ENCODE data around the gene EIF2D. TPM values are rescaled to one million over a fixed set of nuclear protein-coding genes. Genes with fewer than 3 reads are reported as not detected.

EIF2D gene
- total RNA-seq, 4 donors from 2014 or later, result 38.4 to 55.8 (median 50.4) TPM

DNA sequence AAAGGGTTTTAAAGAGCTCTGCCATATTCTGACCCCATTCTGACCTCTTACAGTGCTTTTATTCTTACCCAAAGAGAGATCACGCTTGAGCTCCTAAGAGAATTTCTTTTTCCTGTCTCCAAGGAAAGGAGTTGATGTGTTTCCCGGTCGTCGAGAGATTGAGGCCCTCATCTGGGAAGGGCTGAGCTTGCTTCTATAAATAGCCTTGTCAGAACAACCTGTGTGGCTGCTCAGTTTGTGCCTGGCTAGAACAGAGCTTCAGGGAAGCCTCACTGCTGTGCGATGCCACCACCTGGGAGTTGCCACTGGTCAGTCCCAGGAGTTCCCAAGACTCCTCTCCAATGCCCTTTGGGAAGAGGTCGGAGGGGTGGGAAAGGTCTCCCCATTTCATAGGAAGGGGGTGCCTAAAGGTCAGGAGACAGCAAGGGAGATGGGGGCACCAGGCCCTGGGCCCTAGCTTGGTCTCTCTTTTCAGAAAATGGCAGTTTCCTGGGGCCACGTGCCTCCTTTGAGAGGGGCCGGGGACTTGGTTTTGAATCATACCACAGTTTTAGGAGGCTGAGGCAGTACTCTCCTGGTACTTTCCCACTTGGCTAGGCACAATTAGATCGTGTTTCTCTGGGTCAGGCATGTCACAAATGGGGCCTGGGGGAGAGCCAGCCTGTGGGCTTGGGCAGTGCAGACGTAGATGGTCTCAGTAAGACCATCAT lies 52.1 kb downstream of the EIF2D start:
- no peak for TF ChIP-seq CTCF (IDR thresholded peaks at IDR 0.05)
- no peak for ATAC-seq (ENCODE audit: low FRiP score)
- no peak for DNase-seq (ENCODE audit: low spot score)

DNA sequence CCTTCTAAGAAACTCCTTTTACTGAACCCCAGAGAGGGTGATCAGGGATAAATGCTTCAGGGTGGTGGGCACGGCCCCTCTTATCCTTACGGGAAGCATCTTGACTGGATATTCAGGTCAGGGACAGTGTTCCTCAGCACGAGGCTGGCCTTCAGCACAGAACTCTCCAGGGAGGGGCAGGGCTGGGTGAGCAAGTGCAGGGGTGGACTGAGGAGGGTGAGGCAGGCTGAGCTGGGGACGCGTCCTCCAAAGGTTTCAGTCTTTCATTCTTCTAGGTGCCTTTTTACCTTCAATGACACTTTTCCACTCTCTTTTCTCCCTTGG lies 52.6 kb downstream of the EIF2D start:
- no peak for TF ChIP-seq CTCF (IDR thresholded peaks at IDR 0.05)
- DNase-seq (ENCODE audit: low spot score) (no peak), ATAC-seq (ENCODE audit: low FRiP score) (no peak)

DNA sequence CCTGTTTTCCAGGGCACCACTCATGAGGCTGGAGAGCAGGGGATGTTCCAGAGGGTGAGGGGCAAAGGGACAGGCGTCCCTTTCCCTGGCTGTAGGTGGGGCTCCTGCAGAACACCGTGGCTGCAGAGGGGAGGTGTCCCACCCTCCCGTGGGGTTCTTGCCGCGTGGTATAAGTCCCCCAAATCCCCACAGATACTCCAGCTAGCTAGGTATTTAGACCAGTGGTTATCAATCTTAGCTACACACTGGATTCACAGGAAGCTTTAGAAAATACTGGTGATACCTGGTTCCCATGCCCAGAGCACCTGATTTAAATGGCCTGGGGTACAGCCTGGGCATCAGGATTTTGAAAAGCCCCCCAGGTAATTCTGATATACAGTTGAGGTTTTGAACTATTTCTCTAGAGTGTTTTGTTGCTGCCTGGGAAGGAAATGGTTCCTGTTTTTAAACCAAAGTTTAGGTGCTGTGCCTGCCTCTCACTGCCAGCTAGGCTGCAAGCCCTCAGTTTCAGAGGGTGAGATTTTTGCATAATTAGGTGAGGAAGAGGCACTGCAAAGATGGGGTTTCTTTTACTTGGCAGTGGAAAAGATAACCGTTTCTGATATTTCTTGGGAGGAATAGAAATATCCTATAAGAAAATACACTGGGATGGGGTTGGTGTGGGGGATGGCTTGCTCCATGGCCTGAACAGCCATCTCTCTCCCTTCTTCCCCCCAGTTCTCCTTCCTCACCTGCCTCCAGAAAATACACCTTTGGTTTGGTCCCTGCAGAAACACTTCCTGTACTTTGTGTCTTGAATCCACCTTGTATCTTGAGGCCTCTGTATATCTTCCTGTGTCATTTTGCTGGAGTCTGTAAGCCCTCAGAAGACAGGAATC lies 53.2 kb downstream of the EIF2D start:
- DNase-seq (ENCODE audit: low spot score) (no peak), ATAC-seq (ENCODE audit: low FRiP score) (no peak)
- no peak for TF ChIP-seq CTCF (IDR thresholded peaks at IDR 0.05)

DNA sequence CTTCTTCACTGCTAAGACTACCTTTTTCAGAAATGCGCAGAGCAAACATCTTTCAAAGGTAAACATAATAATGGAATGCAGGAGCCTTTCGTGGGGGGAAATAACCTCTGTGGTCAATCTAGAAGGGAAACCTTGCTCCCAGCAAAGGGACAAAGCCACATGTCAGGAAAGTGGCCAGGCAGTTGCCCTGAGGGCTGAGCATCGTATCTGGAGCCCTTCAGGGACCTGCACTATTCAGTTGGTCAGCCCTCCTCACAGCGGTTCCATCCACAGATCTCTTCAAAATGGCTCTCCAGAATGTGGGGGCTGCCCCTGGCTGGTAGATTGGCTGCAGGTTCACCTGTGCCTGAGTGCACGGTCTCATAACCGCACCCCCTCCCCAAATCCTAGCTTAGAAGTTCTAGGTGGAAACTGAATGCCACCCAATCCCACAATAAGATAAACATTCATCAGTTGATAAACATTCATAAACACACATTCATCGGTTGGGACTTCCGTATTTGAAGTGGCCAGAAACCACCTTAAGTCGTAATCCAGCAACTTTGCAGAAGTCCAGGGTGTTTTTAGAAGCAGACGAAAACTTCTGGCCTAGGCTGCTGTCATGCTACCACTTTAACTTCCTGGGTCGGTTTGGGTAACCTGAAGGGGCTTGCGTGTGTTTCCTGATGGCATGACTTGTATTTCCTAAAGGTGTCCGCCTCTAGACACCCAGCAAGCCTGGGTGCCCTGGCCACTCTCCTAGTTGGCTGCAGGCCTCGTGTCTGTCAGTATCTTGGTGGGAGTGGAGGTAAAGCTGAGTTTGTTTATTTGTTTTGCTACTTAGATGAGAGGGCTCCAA lies 54.4 kb downstream of the EIF2D start:
- DNase-seq (ENCODE audit: low spot score) (no peak), ATAC-seq (ENCODE audit: low FRiP score) (no peak)
- no peak for TF ChIP-seq CTCF (IDR thresholded peaks at IDR 0.05)

- DNase-seq (ENCODE audit: low spot score) (peak; percentile 39), ATAC-seq (ENCODE audit: low FRiP score) (peak; percentile 12)
- TF ChIP-seq CTCF (IDR thresholded peaks at IDR 0.05), result no peak
Observed at GRCh38 chr1:206556750-206557635, 55.3 kb downstream of the EIF2D start.

GRCh38 chr1:206556047-206556749 lies 56.1 kb downstream of the EIF2D start:
- DNase-seq (ENCODE audit: low spot score), result no peak
- TF ChIP-seq CTCF (IDR thresholded peaks at IDR 0.05), result no peak
- peak; percentile 13 for ATAC-seq (ENCODE audit: low FRiP score)

Measured in omental fat pad (tissue), 4 donors.